HG03108 (cell line): ENCODE results near the gene PRXL2A.

Experiments
- ATAC-seq: cut with Tn5 transposase; IDR thresholded peaks from one replicate; pipeline ENCODE4 v1.9.1; 2021; ENCODE audit warnings: moderate library complexity; ENCODE audit not compliant: unreplicated experiment

PRXL2A gene

DNA sequence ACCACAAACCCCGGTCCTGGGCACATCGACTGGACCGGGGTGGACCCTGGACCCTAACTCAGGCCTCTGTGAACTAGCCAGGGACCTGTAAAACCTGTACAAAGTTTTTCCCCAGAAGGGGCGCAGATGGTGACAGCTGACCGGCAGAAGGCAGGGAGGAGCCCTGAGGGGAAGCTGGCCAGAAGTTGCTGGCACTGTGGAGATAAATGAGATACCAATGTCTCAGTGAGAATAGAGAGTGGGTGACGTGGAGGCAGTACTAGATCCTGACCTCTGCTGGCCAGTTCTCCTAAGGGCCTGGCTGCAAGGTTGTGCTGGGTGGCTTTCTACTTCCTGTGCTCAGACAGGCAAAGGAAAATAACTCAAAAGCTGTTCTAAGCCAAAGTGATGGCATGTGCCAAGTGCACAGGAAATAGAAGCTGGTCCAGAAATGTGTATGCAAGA lies 35.2 kb downstream of the PRXL2A start:
- ATAC-seq, result peak; percentile 69

DNA sequence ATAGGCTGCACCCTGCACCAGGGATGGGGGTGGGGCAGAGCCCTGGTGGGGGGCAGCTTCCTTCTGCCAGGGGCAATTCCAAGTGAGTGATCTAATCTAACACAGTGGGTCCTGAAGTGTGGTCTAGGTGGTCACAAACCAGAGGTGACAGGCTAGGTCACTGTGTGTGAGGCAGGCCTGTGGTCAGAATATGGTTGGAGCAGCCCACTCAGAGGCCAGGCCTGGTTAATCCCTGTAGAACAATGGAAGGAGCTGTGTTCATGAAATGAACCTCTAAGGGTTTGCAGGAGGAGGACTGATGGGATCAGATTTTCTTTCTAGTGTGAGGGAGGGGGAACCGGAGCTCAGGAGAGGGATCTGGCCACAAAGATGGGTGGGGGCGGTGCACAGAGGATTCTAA lies 35.8 kb downstream of the PRXL2A start:
- ATAC-seq, result no peak

DNA sequence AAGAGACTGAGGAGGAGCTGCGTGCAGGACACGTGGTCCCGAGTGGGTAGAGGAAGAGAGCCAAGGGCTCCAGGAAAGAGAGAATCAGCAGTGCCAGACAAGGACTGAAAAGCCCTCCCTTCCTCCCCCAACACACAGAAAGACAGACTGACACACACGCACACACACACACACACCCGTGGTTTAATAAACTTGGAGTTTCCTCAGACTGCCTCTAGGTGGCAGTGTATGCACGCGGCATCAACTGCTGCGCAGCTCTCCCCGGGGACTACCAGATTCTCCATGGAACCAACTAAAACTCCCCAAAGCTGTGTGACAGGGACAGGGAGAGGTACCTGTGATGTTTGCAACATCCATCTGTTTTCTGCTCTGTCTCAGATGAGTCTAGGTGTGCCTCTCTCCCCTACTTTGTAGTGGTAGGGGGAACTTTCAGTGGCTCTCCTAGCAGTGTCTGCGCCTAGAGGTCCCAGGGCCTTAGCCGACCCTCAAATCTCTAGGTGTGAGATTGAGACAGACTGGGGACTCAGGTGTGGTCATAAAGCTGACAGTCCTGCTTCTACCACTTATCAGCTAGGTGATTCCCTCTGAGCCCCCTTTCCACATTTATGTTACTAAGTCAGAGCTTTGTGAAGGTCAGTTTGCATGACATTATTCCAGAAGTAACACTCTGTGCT lies 36.4 kb downstream of the PRXL2A start:
- peak; percentile 64 for ATAC-seq

DNA sequence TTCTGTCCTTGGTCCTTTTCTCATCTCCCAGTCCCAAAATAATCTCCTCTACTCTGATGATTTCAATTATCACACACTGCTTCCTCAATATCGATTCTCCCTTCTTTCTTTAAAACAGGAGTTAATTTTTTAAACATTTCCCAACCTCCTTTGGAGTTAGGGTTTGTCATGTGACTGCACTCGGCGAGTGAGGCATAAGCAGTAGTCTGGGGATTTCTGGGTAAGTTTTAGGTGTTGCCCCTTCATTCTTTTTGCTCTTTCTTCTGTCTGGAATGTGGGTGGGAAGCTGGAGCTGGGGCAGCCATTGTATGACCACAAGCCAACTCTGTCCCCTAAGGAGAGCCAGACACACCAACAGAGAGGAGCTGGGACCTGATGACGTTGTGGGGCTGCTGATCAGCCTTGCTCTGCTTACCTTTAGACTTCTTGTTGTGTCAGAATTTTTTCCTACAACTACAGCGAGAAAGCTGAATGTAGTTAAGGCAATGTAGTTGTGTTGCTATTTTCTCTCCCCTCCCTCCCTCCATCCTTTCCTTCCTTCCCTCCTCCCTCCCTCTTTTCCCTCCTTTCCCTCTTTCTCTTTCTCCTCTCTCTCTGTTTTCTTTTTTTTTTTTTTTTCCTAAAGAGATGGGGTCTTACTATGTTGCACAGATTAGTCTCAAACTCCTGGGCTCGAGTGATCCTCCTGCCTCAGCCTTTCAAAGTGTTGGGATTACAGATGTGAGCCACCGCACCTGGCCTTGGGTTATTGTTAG lies 39.3 kb downstream of the PRXL2A start:
- no peak for ATAC-seq

DNA sequence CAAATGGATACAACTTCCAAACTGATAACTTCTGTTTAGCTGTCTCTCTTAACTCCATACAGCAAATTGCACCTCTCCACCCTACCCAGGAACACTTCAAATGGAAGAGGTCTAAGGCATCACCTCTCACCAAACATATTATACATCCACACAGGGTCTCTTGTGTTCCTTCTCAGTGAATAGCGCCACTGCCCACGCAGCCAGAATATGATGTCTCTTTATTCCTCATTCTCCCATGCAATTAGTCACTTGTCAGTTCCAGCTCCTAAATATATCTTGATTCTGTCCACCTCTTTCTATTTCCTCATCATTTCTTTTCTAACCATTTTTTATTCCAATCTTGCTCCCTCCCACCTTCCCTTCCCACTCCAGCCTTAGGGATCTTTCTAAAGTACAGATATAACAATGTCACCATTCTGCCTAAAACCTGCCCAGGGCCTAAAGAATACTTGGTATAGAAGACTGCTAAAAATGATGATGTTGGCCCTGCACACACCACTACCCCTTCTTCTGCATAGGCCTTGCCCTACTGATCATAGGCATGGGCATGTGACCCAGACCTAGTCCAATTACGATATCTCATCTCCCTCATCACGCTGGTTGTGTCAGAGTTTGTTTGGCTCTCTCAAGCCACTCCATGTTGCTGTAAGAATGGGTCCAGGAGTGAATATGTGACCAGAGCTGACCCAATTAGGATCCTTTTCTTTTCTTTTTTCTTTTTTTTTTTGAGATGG lies 40.0 kb downstream of the PRXL2A start:
- no peak for ATAC-seq

DNA sequence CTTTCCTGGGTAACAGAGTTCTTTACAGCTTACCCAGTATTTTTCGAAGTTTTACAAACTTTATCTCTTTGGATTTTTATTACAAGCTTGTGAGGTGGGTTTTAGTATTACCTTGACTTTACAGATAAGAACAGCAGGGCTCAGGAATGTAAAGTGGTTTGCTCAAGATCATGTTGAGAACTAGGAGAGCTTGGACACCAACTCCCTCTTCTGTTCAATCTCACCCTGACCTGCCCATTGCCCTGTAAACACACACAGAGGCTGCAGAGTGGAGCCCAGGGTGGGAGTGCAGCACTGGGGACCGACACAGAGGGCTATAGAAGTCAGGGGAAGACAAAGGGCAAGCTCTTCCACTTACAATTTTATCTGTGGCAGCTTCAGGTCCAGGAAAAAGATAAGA lies 41.2 kb downstream of the PRXL2A start:
- no peak for ATAC-seq

DNA sequence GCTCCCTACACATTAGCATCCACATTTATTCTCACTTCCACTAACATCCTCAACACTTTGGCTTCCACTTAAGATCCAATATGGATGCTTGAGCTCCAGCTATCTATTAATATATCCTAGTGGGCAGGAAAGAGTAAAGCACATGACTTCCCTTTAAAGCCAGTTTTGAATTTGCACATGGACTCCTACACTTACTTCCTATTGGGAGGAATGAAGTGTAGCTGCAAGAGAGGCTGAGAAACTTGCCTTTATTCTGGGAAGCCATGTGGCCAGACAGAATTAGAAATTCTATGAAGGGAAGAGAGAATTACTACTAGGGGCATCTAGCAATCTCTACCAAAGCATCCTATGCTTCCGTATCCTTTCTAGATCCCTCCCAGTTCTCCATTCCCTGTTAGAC lies 42.8 kb downstream of the PRXL2A start:
- no peak for ATAC-seq

DNA sequence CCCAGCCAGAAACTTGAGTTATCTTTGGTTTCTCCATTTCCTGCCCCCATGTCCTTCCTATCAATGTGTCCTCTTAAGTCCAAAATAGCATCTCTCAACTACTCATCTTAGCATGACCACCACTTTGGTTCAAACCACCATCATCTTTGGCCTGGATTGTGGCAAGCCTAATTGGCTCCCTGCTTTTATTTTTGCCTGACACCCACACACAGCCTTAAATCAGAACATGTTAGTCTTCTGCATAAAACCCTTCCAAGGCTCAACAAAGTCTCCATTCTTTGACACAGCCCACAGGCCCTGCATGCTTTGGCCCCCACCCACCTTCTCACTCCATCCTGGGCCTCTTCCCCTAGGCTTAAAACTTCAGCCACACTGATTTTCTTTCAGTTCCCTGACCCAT lies 43.7 kb downstream of the PRXL2A start:
- no peak for ATAC-seq

DNA sequence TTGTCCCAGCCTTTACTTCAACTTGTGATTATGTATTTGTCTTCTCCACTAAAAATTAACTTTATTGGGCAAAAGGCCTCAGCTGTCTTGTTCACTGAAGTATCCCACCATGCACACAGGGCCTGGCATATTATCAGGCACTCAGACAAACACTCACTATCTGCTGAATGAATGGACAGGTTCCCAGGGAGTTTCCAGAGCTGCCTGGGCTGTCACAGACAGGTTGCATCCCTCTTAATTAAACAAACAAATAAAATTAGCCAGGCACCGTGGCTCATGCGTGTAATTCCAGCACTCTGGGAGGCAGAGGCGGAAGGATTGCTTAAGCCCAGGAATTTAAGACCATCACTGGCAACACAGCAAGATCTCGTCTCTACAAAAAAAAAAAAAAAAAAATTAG lies 44.3 kb downstream of the PRXL2A start:
- ATAC-seq, result no peak

DNA sequence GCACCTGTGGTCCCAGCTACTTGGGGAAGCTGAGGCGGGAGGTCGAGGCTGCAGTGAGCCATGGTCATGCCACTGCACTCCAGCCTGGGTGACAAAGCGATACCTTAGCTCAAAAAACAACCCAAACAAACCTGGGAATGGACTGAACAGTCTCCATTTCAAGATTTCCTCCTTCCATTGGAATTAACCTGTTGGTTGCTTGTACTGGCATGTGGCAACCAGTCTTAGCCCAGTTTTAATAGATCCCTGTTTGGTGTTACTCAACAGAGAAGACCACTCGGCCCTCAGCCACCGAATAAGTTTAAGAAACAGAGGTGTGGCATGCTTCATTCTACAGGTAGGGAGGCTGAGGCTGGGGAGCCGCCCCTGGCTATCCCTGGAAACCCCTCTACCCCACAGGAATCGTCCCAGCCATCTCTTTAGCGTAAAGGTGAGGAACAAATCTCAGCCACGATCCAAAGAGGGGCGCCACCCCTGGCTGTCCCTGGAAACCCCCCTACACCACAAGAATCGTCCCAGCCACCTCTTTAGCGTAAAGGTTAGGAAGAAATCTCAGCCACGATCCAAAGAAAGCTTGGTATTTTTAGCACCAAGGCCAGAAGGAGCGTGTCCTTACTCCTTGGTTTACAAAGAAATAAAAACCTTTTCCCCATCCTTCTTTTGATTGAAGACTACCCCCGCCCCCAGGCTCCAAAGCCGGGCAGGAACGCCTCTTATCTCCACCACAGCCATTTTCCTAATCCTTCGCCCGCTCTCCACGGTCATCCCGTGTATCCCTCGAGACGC lies 44.9 kb downstream of the PRXL2A start:
- ATAC-seq, result no peak

DNA sequence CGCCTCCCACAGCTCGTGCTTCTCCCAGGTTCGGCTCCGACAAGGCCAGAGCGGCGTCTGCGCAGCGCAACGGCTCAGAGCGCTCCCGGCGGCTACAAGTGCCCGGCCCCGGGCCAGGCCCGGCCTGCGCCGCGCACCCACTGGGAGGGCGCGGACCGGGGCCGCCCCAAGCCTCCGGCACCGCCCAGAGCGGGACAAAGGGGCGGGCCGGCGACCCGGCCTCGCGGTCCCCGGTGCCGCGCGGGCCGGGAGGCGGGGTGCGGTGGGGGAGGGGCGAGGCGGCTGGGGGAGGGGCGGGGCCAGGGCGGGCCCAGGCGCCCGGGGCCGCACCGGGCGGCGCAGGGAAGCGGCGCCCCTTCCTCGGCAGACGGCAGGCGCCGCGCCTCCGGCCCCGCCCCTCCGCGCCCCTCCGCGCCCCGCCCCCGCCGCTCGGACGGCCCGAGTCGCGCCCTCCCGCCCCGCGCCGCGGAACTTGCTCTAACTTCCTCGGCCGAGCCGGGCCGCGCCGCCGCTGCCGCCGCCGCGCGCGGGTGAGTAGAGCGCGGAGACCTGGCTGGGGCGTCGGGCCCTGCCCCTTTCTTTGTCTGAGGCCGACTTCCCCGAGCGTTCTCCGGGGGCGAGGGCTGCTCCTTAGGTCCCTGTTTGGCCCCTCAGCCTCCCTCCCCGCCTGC lies 45.6 kb downstream of the PRXL2A start, which contains the start of gene TSPAN14:
TSS of gene TSPAN14 (plus strand) at position 469 of the 671 bp plus-strand sequence. CDS start 34,924 bp downstream, outside the sequence.
- ATAC-seq, result peak; percentile 60

DNA sequence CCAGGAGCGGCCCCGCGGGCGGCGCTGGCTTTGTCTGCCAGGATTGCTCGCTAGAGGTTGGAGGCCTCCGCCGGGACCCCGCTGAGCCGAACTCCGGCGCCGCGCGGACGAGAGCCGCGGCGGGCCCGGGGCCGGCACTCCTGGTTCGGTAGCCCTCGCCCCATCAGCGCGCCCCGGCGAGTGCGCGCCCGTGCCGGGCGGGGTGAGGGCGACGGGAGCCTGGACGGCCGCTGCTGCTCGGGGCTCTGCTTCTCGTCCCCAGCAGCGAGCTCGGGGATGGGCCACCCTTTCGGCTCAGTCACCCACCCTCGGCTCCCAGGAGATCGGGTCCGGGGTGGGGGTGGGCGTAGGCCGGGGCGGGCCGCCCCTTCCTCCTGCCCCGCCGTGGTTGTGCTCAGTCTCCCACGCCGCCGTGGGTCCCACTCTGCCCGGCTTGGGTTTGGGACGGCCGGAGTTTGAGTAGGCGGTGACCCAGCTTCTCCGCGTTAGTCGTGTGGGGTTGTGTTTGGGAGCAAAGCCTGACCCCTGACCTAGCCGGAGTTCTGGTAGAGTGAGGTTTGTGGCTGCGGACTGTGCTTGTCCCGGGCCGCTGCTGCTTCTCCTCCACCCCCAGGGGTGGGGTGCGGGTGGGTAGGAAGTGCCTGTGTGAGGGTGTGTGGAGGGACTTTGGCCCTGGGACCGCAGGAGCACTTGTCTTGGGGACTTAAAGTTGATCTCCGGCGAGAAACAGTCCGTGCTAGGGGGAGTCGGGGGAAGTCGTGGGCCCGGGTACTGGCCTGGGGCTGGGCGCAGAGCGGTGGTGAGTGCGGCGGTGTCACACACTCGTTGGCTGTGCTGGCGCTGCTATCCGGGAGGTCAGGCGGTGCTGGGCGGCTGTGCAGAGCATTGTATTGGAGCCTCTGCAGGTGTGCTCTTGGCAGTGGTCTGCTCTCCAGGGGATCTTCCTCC lies 46.4 kb downstream of the PRXL2A start:
- ATAC-seq, result peak; percentile 12

DNA sequence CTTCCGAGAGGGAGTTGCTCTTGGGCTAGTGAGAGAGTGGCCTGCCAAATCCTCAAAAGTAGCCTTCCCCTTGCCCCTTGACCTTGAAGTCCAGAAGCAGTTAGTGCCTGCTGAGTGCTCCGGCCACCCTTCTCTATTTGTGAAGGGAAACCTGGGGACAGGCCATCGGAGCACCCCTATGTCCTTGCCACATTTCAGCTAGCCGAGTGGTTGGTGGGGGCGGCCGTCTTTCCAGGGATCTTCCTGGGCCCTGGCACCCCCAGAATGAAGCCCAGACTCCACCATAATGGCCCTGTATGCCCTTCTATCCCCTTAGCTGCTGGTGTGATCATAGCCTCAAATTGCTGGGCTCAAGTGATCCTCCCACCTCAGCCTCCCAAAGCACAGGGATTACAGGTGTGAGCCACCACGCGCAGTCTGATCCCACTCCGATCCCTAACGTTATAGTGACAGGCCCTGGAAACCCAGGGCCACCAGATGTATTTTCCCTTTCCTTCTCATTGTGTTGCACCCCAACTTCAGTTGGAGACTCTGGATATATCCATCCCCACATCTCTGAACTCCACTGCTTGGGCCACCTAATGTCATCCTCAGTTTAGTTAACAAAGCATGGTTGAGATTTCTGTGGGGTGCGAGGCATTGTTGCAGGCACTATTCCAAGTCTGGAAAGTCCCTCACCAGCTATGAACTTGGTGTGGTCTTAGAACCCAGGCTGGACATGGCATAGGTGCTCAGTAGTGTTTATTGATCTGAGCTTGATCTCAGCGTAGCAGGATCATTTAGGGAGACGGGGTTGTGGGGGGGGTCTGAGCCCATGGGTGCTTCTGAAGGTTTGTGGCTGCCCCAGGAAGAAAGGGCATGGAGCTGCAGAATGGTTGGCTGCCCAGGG lies 47.4 kb downstream of the PRXL2A start:
- no peak for ATAC-seq

DNA sequence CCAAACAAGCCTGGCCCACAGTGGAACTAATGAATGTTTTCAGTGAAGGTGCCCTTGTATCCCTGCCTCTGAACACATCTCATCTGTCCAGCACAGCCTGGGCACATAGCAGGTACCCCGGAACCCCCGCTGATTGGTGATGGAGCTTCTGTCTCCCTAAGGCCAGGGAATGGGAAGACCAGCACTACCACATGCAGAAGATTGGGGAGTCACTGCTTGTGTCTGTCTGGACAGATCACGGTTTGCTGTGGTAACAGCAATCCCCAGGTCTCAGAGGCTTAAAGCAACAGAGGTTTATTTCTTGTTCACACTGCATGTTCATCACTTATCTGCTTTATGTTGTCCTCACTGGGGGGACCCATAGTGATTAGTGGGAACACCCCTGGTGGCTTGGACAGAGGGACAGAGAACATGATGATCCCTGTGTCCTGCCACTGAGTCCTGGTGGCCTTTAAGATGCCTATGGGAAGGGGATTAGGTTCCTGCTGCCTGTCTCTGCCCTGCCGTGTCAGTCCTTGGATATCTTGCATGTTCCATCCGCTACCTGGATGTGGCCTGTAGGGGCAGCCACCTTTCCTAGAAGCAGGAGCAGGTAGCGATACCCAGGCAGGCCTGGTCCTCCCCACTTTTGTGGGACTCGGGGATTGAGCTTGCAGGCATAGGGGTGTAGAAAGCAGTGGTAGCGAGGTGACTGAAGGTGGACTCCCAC lies 49.4 kb downstream of the PRXL2A start:
- no peak for ATAC-seq

DNA sequence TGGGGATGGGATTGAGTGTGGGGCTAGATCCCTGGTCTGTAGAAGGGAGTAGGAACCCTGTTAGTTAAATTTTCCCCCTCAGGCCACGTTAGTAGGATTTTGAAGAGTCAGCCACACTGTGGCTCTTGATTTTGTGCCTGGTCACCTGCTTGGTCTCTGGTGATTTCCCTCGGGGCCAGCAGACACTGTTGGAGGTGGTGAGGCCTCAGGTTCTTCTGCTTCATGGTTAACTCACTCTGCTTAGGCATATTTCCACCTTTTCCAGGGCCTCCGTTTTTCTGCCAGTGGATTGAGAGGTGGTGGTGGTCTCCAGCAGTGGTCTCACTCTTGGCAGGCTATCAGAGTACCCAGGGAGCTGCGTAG lies 49.9 kb downstream of the PRXL2A start:
- no peak for ATAC-seq

DNA sequence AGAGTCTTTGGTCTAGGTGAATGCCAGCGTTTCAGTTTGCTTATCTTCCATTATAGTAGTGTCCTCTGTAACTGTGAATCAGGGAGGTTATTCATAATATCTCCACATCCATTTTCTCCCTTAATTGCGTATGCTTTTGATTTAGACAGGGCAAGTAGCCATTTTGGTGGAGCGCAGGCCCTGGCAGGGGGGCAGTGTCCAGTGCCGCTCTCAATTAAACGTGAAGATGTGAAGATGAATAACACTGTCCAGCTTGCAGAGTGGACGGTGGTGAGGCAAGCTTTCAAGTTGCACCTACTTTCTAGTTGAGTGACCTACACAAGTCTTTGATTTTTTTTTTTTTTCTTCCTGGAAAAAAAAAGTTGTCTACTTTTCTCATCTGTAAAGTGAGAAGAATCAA lies 50.3 kb downstream of the PRXL2A start:
- ATAC-seq, result no peak

DNA sequence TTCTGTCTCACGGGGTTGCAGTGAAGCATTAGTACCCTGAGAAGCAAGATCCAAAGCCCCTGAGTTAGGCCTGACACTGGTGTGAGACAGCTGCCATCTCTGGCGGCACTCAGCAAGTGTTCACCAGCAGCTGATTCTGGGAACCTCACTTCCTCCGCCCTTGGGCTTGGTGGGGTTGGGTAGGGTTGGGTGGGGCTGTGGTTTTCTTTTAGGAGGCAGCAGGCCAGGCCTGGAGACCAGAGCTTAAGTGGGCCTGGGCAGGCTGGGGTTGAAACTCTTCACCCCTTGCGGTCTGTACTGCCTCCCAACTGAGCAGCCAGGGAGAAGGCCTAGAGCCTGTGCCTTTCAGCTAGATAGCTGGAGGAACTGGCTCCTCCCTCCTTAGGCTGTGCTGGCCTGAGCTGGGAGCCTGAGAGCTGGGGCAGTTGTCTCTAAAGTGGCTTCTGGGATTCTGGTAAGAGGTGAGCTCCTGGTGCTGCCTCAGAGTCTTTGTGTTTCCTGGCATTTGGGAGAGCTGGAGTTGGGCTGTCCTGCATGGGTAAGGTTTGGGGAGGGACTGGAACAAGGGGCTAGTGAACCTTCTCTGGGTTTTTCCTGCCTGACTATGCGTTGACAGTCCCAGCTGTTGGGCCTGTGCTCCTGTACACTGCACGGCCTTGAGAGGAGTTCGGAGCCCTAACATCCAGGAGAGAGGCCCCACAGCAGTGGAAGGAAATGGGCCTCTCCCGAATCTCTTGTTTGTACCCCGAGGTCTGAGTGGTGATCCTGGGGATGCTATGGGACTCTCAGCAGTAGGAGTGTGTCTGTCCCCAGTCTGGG lies 50.9 kb downstream of the PRXL2A start:
- peak; percentile 45 for ATAC-seq
